ENCODE results near the gene ARL13A. TPM values are rescaled to one million over a fixed set of nuclear protein-coding genes. Genes with fewer than 3 reads are reported as not detected.
"Not testable (repeated sequence)": the region's sequence is repeated elsewhere in the genome, so short reads cannot be mapped to it uniquely, and the experiment has no call there.

The ARL13A gene
- total RNA-seq, 1 experiment from 2014 or later, result not detected

DNA sequence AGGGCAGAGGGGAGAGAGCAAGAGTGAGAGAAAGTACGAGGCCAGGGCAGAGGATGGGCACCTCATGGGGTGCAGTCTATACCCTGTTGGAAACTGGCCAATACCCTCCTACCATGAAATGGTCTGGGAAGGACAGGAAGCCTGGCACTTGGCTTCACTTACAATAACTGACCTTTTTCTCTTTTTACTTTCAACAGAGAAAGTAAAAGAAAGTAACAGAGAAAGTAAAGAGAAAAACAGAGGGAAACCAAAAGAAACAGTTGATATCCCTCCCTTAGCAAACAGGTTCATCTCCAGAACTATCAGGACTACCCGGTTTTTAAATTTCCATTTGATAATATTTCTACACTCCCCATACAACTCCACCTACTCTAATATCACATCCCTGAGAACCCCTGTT lies 20.6 kb downstream of the ARL13A start:
- DNase-seq (ENCODE audit: low read depth), result no peak

DNA sequence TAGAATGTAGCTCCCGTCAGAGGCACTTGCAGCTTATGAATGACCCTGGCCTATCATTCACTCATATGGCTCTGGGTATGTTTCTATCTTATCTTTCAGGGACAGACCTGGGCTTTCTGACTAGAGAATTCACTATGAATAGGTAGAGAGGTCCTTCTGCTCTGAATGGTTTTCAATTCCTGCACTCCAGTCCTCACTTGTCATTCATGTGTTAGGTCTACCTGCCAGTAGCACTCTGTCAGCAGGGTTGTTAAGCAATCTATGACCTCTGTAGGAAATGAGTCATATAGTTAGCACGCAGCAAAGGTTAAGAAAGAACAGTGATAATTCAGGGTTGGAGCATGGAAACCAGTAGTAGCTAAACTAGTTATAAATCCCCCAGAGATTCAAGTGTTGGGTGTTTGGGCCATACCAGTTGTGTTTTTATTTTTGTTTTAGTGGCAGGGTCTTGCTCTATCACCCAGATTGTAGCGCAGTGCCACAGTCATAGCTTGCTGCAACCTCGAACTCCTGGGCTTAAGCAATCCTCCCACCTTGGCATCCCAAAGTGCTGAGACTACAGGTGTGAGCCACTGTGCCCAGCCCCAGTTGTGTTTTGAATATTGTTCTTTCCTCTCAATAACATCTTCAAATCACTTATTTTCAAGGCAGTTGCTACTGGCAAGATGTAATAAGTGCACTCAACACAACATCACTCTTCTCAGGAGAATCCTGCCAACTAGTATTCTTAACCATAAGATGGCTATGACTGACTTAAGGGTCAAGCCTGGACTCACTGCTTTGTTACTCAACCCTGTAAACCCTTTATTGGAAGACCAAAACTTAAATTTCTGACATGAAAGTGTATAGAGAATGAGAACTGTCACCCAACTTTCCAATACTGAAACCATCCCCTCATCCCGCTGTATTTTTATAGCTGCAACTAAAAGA lies 25.1 kb downstream of the ARL13A start:
- DNase-seq (ENCODE audit: low read depth), result peak; percentile 68

DNA sequence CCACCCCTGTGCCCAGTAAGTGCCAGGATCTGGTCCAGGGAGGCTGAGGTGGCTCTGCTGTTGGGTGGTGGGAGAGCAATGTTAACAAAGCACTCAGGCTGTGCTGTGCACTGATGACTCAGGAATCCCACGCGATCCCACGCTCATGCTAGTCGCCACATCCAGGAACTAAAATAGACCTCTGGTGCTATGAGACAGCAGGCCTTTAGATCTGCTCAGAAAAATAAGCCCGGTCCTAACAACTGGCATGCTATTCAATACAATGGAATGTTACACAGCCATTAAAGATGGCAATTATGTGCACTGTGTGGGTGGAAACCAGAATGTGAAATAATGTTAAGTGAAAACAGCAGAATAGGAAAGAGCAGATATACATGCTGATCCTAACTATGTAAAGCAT lies 26.0 kb downstream of the ARL13A start:
- peak; percentile 92 for DNase-seq (ENCODE audit: low read depth)

DNA sequence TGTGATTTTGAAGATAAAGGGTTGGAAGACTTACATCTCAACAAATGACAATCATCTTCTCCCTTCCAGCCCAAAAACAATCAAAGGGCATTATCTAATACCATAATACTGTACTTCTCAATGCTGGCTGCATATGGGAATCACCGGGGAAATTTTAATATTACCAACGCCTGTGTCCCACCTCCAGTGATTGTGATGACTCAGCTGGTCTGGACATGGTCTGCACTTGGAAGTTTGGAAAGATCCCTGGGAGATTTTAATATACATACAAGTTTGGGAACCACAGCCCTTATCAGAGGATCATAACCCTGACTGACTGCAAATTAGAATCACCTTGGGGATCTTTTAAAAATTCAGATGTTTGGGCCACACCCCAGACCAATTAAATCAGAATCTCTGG lies 29.9 kb downstream of the ARL13A start:
- no peak for DNase-seq (ENCODE audit: low read depth)

DNA sequence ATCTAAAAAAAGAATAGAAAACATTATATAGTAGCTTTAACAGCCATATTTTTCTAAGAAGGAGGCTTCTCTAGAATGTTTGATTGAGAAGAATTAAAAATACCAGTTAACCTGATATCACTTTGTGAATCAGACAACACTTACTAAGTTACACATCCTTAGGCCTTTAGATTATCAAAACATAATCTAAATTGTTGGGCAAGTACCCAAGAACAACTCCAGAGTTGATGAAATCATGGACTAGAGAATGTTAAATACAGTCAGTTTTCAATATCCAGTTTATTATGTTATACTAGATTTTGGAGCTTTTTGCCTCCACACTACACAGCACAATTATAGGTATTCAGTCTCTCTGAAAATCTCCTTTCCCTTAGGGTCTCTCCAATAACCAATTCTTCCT lies 39.6 kb downstream of the ARL13A start:
- peak; percentile 15 for DNase-seq (ENCODE audit: low read depth)

DNA sequence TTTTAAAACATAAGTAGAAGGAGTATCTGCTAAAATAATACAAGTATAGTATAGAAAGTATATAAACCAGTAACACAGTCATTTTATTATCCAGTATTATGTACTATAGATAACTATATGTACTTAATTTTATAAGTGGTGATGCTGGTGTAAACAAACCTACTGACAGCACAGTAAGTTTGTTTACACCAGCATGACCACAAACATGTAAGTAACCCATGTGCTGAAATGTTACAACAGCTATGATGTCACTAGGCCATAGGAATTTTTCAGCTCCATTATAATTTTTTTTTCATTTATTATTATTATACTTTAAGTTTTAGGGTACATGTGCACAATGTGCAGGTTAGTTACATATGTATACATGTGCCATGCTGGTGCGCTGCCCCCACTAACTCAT lies 42.5 kb downstream of the ARL13A start:
- DNase-seq (ENCODE audit: low read depth), result not testable (repeated sequence)

DNA sequence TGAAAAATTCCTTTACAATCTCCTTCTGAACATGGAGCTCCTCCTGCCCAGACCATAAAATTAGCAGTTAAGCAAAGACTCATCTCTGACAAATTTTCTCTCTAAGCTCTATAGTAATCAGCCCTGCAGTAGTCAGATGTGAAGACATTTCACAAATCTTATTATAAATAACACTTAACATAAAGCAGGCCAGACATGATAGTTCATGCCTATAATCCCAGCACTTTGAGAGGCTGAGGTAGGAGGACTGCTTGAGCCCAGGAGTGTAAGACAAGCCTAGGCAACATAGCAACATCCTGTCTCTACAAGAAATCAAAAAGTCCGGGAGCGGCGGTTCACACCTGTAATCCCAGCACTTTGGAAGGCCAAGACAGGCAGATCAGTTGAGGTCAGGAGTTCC lies 52.5 kb downstream of the ARL13A start:
- no peak for DNase-seq (ENCODE audit: low read depth)

DNA sequence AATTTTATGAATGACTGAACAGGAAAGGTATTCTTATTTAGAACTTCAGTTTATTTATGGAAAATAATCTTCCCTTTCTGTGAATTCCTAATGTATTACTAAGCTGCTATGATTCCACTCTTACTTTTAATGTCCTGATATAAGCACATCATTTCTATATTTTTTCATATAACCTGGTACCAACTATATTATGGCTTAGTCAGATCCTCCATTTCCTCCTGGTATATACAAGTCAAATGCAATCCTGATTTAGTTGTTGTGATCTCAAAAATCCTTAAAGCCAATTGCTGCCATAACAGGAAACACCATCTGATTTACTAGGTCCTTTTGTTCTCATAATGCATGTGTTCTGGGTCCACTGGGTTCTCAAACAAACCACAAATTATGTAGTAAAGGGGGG lies 55.6 kb downstream of the ARL13A start:
- no peak for DNase-seq (ENCODE audit: low read depth)

DNA sequence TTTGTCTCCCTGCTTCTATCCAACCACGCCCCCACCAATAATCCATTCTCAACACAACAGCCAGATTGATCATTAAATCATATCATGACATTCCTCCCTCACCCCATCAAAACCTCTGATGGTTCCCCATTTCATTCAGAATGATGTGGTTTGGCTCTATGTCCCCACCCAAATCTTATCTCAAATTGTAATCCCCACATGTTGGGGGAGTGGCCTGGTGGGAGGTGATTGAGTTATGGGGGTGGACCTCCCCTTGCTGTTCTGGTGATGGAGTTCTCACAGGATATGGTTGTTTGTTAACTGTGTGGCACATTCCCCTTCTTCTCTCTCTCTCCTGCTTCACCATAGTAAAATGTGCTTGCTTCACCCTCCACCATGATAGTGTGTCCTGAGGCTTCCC lies 59.1 kb downstream of the ARL13A start:
- DNase-seq (ENCODE audit: low read depth), result no peak

DNA sequence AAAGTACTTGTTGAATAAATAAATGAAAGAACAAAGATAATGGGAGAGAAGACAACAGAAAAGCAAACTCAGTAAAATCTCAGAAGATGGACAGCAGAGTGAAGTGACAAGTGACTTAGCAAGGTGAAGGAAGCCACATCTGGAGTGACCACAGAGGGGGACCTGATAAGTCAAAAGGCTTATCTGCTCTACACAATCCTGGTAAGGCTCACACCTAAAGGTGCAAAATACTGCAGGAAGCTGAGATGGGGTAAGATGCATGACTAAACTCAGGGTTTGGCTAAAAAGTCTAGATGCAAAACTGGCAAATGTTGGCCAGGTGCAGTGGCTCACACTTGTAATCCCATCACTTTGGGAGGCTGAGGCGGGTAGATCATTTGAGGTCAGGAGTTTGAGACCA lies 60.2 kb downstream of the ARL13A start:
- no peak for DNase-seq (ENCODE audit: low read depth)

DNA sequence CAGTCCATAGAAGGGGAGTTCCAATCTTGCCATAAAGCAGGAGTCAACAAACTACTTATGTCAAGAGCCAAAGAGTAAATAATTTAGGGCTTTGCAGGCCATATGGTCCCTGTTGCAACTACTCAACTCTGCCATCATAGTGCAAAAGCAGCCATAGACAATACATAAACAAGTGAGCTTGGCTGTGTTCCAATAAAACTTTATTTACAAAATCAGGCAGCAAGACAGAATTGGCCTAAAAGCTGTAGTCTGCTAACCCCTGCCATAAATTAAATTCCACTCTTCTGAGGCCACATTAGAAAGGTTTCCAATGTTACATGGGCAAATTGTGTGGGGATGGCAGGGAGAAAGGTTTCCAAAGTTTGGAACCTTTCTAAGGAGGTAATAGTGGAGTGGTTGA lies 67.7 kb downstream of the ARL13A start:
- DNase-seq (ENCODE audit: low read depth), result no peak

DNA sequence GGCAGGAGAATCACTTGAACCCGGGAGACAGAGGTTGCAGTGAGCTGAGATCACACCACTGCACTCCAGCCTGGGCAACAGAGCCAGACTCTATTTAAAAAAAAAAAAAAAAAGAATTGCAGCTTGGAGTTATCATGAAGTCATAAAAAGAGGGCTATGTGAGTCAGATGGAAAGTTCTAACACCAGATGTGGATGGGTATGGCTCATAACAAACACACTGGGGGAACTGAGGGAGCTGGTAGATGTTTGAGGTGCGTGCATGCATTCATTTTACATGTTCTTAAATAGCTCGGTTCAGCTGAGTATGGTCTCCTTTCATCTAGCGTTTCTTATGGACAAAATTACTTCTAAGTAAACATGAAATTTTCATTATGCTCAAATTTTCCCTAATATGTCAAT lies 70.7 kb downstream of the ARL13A start:
- DNase-seq (ENCODE audit: low read depth), result no peak

Other genes with a start within 250 kb of the ARL13A start
- 2.7 and 3.2 TPM in 2 replicates for gene SYTL4, start 237.6 kb upstream of the ARL13A start, total RNA-seq (2014; rRNA removed)
- 29.4 and 32.3 TPM in 2 replicates for gene CSTF2, start 149.3 kb upstream of the ARL13A start, total RNA-seq (2014; rRNA removed)
- not detected in 2 replicates for gene NOX1, start 95.3 kb upstream of the ARL13A start, total RNA-seq (2014; rRNA removed)
- gene XKRX, start 40.8 kb upstream of the ARL13A start, total RNA-seq (2014; rRNA removed), result 0.06 and 0.11 TPM in 2 replicates
- gene TRMT2B, start 82.4 kb downstream of the ARL13A start, total RNA-seq (2014; rRNA removed), result 15.6 and 15.9 TPM in 2 replicates
- gene TMEM35A, start 109.2 kb downstream of the ARL13A start, total RNA-seq (2014; rRNA removed), result 3.5 and 3.8 TPM in 2 replicates
- gene CENPI, start 128.5 kb downstream of the ARL13A start, total RNA-seq (2014; rRNA removed), result 32.4 and 35.9 TPM in 2 replicates

Data from LHCN-M2 (cell line).